SK-N-MC (cell line): ENCODE results near the gene WFIKKN1.

Experiments used
- EZH2 ChIP-seq: fragments of 200-600 bp; sonication (generic); IDR thresholded peaks from one replicate; pipeline ENCODE4 v1.6.1; 2017; ENCODE audit warnings: antibody characterized with exemption
- POLR2AphosphoS5 ChIP-seq: IDR thresholded peaks from 2 replicates; pipeline ENCODE4 v1.6.1; 2012; ENCODE audit warnings: mild to moderate bottlenecking, low read depth, low read length, borderline replicate concordance

- TF ChIP-seq EZH2 = no peak
- TF ChIP-seq POLR2AphosphoS5 = no peak
Observed at GRCh38 chr16:660132-660458, 29.3 kb downstream of the WFIKKN1 start.
